Activated CD8-positive, alpha-beta memory T cell treated with anti-CD3 and anti-CD28 coated beads, Interleukin-2, amount 50 U/mL, for 24 hours (primary cell): ENCODE measurements around the gene ADI1.
"Not testable (repeated sequence)": the region's sequence is repeated elsewhere in the genome, so short reads cannot be mapped to it uniquely, and the experiment has no call there.

Source experiments
- DNase-seq: peaks from one replicate; pipeline ENCODE4 v3.0.0-alpha.2; 2020; ENCODE audit errors: extremely low read depth

The ADI1 gene

DNA sequence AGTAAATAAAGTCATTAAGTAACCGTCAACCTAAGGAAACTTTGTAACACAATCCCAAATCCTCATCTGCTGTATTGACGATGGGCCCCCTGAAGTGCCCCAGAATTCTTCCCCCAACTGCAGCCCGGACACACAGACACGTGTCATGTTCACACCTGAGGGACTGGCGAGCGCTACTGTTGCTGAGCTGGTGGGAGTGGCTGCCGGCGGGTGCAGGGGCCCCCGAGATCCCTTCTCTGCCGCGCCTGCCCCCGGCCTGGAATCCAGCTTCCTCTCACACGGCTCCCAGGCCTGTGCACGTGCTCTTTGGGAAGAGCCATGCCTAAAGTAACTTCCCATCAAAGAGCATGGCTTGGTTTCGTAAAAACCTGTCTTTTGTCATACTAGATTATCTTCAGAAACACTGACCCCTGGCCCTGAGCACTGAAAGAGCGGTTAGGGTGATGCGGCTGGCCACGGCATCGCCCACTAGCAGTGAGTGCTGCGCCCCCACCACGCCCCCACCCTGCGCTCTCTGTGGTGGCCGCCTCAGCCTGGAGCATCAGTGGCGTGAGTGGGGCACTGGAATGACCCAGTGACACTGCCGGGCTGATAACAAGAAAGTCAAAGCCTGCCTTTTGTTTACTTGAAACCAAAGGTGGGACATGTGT is 56.0 kb downstream of the ADI1 start:
- no peak for DNase-seq

DNA sequence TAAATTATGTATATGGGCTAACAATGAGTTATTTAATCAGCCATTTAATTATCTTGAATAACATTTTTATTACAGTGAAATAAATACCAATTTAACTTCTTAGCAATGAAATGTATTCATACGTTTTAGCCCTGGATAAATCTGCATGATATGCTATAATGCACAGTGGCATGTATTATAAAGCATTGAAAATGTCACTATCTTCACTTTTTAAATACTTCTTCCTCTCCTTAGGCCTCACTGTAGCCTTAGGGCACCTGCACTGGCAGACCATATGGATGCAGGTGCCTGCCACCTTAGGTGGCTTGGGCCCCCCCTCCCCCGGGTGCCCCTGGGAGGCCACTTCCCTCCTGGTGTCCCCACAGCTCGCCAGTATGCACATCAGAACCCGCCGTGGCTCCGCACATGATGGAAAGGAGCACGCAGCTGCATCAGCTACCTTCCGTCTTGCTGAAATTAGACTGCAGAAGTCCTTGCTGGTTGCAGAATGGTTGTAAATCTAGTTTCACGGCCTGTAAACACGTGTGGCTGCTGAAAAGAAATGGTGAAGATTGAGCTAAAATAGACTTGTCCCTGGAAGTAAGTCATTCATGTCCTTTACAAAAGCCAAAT is 56.7 kb downstream of the ADI1 start:
- no peak for DNase-seq

DNA sequence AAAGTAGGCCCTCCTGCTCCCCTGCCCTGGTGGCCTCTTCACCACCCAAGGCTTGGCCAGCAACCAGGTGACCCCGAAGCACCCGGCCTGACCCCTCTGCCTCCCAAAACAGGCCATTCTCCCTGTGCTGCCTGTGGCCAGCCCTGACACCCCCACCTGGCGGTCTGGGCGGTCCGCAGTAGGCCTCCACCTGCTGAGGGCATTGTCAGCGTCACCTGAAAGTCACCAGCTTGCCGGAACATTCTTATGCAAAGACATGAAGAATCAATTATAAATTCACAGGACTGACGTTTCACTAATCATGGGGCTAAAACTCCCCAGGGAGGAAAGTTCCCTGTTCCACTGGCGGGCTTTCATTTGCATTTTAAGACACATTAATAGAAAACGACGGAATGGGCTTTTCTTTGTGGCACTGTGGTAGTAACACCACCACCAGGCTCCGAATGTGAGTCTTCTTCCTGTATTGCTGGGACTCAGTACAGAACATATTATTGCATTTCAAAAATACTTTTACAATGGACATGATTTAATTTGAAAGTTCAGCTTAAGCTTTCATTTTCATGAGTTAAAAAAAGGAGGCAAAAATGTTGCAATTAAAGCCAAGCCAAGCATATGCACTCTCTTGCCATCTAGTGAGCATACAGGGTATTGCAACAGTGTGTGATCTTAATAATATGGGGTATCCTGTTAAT is 57.4 kb downstream of the ADI1 start:
- no peak for DNase-seq

DNA sequence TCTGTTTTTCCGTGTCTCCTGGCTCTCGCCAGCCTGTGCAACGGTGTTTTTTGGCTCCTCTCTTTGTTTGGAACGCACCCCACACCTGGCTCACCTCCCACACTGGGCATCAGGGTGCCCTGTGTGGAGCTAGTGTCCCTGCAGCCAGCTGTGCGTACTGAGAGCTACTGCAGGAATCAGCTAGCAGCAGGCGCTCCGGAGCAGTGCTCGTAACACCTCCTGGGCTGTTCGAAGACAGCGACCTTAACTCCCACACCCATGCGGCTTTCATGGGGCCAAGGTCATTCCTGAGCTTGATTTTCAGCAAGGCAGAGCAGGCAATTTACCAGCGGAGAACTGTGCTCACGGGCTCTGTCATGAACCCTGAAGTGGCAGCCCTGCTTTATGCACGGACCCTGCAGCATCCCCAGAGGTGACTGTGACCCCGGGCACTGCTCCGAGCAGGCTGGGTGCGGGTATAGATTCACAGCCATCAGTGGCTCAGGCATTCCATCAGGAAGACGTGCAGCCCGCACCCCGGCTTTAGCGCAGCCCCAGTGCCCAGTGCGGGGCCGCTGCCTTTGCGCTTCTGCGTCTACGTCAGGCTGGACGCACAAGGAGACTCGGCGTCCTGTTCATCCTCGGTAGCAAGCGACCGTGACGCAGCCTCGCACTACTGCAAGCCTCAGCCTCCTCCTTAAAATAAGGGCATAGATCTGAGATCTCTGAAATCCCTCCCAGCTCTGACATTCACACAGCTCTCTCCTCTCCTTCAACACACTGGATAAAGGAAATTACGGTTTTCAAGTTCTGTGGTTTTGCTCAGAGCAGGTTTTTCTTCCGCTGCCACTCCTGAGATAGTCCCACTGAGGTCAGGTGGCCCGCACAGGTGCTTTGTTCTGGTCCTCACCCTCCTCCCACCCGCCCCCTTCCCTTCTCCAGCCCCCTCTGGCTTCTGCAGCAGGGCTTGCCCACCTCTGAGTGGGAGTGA is 58.2 kb downstream of the ADI1 start:
- DNase-seq: no peak

DNA sequence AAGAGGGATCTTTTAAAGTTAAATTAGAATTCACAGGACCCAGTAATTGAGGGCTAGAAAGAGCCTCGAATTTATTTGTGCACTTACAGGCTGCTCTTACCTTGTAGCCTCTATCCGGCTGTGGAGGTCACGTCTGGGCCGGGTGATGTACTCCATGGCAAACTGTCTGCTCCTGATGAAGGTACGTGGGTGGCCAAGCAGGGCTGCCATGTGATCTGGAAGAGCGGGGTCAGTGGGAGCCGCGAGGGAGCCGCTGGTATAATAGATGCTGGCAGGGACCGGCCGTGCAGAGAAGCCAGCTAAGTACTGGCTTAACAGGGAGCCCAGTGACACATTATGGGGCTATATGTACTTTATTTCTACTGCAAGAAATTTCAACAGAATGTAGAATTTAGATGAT is 59.2 kb downstream of the ADI1 start:
- no peak for DNase-seq

DNA sequence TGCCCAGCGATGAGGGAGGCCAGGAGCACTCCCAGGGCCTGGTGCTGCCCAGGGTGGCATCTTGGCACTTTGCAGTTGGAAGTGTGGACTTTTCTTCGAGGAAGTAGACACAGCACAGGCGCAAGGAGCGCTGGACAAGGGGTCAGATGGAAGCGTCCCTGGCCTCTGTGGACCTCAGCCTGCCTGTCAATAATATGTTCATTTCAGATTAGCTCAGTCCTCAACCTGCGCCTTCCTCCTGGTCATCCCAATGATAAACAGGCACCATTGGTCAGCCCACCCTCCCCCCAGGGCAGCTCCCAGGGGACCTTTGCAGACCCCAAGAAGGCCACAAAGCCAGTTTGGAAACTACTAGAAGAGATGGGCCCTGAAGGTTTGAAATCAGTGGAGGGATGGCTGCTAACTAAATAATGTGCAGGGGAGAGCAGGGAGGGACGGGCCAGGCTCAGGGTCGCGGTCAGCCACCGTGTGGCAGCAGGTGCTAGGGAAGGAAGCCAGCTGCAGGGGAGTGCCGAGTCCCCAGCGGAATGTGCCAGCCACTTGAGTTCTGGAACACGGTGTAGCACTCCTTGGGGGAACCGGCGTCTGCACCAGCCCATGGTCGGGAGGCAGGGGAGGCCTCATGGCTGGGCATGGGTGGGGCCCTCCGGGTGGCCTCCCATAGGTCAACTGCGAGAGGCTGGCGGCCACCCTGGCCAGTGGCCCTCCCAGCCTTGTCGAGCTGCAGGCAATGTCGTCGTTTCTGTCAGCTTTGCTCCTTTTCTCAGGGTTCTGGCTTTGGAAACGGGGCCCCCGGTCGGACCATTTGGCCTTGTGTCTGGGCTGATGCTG is 59.9 kb downstream of the ADI1 start:
- DNase-seq: no peak

DNA sequence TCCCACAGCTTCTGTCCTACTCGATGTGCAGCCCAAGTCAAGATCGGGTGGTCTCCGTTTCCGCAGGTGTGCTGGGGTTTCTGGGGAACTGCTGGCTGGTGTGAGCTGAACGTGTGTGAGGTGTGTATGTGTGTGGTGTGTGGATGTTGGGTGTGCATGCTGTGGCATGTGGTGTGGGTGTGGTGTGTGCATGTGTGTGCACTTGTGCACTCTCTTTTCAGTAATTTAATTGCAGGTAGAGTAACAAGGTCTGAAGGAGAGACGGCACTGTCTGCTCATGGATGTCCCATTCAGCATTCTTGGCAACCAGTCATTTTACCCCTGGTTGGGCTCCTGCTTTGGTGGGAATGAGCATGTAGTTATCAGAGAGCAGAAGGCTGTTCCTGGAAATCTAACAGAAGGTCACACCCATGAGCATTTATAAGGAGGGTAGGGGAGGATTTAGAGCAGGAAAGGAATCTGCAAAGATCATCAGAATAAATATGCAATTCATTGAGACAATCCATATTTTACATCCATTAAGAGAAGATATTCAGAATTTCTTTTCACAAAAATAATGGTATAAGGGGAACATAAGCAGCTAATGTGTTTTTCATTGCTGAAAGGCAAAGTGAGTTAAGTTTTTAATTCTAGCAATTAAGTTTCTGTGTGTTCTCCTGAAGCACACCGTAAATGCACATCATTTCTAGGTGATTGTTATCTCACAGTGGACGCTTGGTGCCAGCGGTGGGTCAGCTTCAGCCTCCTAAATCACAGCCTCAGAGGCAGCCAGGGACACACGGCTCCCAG is 60.7 kb downstream of the ADI1 start:
- no peak for DNase-seq

DNA sequence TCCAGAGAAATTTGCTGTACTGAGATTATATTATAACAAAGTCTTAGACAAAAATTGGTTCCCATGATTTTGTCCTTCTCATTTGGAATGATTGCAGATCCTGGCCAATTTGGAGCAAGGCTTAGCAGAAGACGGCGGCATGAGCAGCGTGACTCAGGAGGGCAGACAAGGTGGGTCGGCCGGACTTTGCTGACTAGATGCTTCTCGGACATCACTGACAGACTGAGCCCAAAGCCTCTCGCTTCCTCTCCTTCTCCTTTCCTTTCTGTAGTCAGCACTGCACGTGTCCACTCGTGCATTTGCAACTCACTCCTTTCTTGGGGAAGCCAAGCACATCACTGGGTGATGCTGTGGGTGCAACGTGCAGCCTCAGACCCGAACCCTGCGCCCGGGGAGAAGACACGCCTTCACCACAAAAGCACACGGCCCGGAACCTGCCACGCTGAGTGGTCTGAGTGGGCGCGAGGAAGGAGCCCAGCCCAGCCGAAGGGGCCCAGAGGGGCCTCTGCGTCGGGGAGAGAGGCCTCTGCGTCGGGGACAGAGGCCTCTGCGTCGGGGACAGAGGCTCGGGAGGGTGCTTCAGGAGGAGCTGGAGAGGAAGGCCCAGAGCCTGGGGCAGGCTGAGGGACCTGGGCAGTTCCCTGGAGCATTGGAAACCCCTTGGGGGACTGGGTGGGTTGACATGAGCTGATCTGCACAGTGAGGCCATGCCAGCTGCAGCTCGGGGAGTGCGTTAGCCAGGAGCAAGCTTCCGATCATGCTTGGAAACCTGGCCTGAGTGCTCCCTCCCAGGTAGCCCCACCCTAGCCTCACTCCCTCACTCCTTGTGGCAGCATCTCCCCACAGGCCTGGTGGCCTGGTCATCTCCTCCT is 61.6 kb downstream of the ADI1 start:
- DNase-seq: no peak

DNA sequence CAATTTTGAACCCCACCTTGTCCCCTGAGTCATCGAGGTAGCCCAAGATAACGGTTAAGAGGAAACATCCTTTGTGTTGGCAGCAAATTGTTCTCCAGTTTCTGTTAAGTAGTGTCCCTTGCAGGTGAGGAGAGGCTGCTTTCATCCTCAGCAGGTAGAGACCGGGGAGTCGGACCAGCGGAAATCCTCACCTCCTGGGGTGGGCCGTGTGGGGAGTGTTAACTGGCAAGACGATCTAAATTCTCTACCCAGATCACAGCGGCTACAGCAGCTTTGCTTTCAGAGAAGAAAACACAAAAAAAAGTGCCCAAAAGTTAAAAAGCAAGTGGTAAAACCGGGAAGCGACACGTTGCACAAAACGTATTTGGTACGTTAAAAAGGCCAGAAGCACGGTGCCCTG is 63.2 kb downstream of the ADI1 start:
- no peak for DNase-seq

DNA sequence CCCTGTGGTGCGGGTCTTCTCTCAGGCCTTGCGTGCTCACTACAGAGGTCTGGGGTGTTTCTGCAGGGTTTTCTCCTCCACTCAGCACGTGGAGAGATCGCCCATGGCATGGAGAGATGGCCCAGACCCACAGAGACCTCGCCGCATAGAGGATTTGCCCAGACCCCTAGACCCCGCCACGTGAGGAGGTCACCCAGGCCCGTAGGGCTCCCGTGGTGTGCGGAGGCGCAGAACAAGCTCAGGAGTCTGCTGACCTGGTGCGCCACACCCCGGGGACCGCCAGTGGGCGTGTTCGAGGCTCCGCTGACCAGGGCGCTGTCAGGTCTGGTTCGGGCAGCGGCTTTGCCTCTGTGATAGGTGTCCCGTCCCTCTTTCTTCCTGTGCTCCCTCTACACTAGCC is 64.5 kb downstream of the ADI1 start:
- DNase-seq: no peak

DNA sequence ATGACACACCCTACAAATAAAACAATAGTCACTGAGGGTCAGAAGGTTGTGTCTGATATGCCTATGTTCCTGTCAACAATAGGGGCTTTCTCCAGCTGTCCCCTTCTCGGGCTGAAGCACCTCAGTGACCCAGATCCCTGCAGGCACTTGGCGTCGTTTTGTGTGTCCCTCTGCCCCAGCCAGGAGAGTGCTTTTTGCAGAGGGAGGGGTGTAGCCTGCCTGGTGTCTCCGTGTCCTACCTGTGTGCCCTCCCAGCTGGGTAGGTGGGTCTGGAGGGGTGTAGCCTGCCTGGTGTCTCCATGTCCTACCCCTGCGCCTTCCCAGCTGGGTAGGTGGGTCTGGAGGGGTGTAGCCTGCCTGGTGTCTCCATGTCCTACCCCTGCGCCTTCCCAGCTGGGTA is 65.3 kb downstream of the ADI1 start:
- not testable (repeated sequence) for DNase-seq

DNA sequence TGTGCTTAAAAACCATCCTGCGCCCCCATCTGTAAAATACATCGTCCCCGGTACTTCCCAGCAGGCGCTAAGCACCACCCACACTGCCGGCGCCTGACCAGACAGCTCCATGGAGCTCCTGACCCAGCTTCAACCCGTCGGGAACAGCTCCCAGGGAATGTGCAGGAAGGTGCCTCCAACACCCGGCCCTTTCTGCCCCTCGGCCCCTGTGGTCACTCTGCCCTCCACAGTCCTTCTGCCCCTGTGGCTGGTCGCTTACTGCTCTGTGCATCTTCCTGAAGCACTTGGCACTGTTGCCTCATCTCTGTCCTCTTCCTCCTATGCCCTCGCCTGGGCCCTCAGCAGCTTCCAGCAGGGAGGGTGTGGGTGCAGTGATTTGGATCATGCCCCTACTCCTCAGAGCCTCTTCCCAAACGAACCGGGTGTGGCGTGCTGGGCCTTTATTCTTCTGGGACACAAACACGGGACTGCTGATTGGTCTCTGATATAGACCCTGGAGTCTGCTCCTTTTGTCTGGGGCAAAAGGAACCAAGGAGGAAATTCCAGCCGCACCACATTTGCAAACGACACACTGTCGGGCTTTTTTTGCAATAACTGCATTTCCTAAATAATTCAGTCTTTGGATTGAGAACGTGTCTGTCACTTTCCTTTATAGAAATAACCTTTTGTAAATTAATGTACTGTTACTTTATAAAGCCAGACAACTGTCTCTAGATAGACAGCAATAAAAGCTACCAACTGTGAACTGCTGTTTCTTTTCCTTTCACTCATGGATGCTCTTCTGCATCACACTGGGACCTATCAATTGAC is 65.9 kb downstream of the ADI1 start:
- no peak for DNase-seq

DNA sequence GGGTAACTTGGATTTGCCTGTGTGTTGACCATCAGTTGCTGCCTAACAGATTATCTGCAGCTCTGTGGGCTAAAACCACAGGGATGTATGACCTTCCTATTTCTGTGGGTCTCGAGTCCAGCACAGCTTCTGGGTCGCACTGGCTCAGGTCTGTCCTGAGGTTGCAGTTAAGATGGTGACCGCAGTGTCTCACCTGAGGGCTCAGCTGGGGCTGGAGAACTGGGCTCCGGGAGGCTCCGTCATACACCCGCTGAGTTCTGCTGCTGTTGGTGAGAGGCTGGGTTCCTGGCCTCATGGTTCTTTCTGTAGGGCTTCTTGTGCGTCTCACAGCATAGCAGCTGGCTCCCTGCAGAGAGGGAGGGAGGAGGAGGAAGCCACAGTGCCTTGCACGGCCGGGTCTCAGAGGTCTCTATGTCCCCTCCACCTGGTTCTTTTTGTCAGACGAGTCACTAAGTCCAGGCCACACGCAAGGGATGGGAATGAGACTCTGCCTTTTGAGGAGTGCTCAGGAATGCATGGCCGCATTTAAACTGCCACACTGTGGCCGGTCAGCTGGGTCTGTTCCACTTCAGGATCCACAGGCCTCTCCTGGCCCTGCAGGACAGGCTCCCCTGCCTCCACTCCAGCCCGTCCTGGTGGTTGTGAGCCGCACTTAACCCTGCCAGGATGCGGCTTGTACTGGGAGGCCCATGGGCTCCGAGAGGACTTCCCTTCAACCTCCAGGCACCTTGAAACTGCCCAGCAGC is 67.2 kb downstream of the ADI1 start:
- DNase-seq: no peak

DNA sequence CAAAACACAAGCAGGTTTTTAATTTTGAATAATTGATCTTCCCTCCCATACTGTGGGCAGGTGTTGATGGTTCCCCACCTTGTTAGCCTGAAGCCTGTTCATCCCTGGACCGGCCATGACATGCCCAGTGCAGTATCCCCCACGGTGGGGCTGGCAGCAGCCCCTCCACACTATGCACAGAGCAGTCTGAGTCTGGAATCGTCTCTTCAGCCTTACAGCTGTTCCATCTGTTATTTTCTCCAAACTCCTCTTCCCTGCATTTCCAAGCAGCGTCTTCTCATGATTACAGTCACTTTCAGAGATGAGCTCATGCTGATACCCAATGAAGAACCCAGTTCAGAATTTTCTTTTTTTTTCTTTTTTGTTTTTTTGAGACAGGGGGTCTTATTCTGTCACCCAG is 68.2 kb downstream of the ADI1 start:
- no peak for DNase-seq

DNA sequence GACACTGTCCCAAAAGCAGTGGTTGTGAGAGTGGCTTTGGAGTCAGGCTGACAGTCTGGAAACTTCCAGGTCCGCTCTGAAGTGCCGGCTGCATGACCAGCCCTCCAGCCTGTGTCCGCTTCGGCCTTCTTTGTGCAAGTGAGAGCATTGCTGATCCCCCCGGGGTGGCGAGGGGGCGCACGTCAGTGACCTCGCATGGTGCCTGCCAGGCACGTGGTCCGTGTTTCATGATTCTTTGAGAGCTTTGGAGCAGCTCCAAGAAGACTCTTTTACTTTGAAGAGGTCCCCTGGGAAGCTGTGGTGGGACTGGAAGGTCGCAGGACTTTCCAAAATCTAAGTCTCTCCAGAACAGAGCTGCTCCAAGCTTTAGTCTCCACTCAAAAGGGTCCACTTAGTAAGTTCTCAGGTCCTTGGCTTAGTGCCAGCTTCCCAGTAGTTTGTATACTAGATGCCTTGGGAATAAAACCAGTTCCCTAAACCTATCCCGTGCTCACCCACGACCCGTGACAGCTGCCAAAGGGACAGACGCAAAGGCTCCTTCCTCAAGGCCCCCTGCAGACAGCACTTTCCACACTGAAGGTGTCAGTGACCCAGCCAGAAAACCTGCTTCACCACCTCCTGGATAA is 68.8 kb downstream of the ADI1 start:
- DNase-seq: no peak

DNA sequence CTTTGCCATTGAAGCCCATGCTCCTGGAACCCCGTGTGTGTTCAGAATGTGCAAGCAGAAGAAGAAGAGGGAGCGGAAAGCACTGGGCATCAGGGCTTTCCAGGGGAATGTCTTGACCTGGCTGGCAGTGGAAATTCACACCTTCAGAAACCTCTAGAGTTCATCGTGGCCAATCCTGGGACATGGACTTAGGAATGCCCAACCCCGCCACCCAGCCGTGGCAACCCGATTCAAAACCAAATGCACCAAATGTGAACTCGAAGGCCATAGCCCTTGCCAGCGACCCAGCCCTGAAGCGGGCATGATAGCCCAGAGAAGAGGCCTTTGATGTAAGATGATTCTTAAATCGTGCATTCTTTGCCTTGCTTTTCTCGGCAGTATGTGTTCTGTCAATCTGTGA is 69.4 kb downstream of the ADI1 start:
- no peak for DNase-seq

DNA sequence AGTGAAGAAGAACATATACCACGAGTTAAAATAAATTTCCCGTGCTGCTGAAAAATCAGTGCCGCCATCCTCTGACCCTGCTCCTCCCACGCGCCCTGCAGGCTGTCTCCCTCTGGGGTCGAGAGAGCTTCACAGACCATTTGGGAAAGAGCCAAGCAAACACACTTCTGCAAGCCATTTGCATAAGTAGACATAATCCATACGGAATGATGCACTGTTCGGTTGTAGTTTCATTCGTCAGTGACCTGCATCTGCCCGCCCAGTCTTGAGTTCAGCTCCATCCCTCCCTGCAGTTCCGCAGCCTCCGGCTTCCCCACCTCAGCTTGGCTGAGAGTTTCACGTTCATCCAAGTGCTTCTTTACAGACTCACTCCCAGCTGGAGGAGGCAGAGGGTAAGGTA is 70.2 kb downstream of the ADI1 start:
- DNase-seq: no peak
